ENCODE measurements around the gene NFKBIE. TPM values are rescaled to one million over a fixed set of nuclear protein-coding genes. Genes with fewer than 3 reads are reported as not detected.

Gene NFKBIE
- polyA plus RNA-seq, 1 donor from 2014 or later: 16.8 TPM

GRCh38 chr6:44312901-44313788 lies 47.8 kb upstream of the NFKBIE start, which contains the start of gene AARS2:
AARS2 (minus strand) TSS chr6:44313347; CDS start chr6:44313323, 24 bp downstream.
- H3F3A ChIP-seq (ENCODE audit: insufficient read depth, low read length, poor library complexity, severe bottlenecking): no peaks in the 10 kb centered on the region
- H3K4me2 ChIP-seq (ENCODE audit: low read length): peak within 1 kb of the TSS; percentile 59
- H2AFZ ChIP-seq (ENCODE audit: low read depth, low read length): peak within 1 kb of the TSS; percentile 83
- peaks cover 7% of the 10 kb centered on the region for H3K36me3 ChIP-seq (ENCODE audit: insufficient read depth, low read length)
- peak within 1 kb of the TSS; percentile 98 for H3K4me3 ChIP-seq (ENCODE audit: low read length)
- H3K27me3 ChIP-seq (ENCODE audit: insufficient read depth, low read depth, low read length): no peaks in the 10 kb centered on the region
- no peaks in the 10 kb centered on the region for H4K20me1 ChIP-seq (ENCODE audit: insufficient read depth)
- peaks cover 7% of the 10 kb centered on the region for H3K79me2 ChIP-seq (replicated peaks; ENCODE audit: insufficient read depth, low read length)
- peak within 1 kb of the TSS; percentile 74 for H3K9ac ChIP-seq (ENCODE audit: low read length)
- TF ChIP-seq POLR2AphosphoS5 (IDR thresholded peaks at IDR 0.05) (peak; percentile 71), CTCF (IDR thresholded peaks at IDR 0.05; ENCODE audit: poor library complexity, severe bottlenecking) (peak; percentile 98), SMC3 (conservative IDR thresholded peaks at IDR 0.05; ENCODE audit: poor library complexity) (peak; percentile 71), REST (IDR thresholded peaks at IDR 0.05; ENCODE audit: borderline replicate concordance) (peak; percentile 53), TAF1 (IDR thresholded peaks at IDR 0.05; ENCODE audit: low read depth) (peak; percentile 81), EZH2 (IDR thresholded peaks at IDR 0.05; ENCODE audit: borderline replicate concordance, insufficient read depth, low read length, poor library complexity, severe bottlenecking) (no peak), RAD21 (conservative IDR thresholded peaks at IDR 0.05) (peak; percentile 59), MXI1 (conservative IDR thresholded peaks at IDR 0.05; ENCODE audit: poor library complexity, severe bottlenecking) (peak; percentile 95), EP300 (conservative IDR thresholded peaks at IDR 0.05; ENCODE audit: poor library complexity, severe bottlenecking) (peak; percentile 23)
- H3K9me2 ChIP-seq (ENCODE audit: insufficient read depth, low read length): no peaks in the 10 kb centered on the region
- peak within 1 kb of the TSS; percentile 47 for H3K27ac ChIP-seq (ENCODE audit: low read length)
- no peaks in the 10 kb centered on the region for H3K9me3 ChIP-seq (ENCODE audit: low read length)

GRCh38 chr6:44311767-44312166 lies 46.4 kb upstream of the NFKBIE start:
- no peak overlapping the region for H3K9ac ChIP-seq (ENCODE audit: low read length)
- no peak overlapping the region for H3K4me2 ChIP-seq (ENCODE audit: low read length)
- H3K9me2 ChIP-seq (ENCODE audit: insufficient read depth, low read length): no peaks in the 10 kb centered on the region
- TF ChIP-seq EZH2 (IDR thresholded peaks at IDR 0.05; ENCODE audit: borderline replicate concordance, insufficient read depth, low read length, poor library complexity, severe bottlenecking) (no peak), TAF1 (IDR thresholded peaks at IDR 0.05; ENCODE audit: low read depth) (no peak), MXI1 (conservative IDR thresholded peaks at IDR 0.05; ENCODE audit: poor library complexity, severe bottlenecking) (no peak), REST (IDR thresholded peaks at IDR 0.05; ENCODE audit: borderline replicate concordance) (no peak), RAD21 (conservative IDR thresholded peaks at IDR 0.05) (no peak), EP300 (conservative IDR thresholded peaks at IDR 0.05; ENCODE audit: poor library complexity, severe bottlenecking) (no peak), CTCF (IDR thresholded peaks at IDR 0.05; ENCODE audit: poor library complexity, severe bottlenecking) (no peak), SMC3 (conservative IDR thresholded peaks at IDR 0.05; ENCODE audit: poor library complexity) (no peak), POLR2AphosphoS5 (IDR thresholded peaks at IDR 0.05) (no peak)
- no peaks in the 10 kb centered on the region for H3K27me3 ChIP-seq (ENCODE audit: insufficient read depth, low read depth, low read length)
- no peak overlapping the region for H3K27ac ChIP-seq (ENCODE audit: low read length)
- H3K9me3 ChIP-seq (ENCODE audit: low read length): no peaks in the 10 kb centered on the region
- peaks cover 7% of the 10 kb centered on the region for H3K36me3 ChIP-seq (ENCODE audit: insufficient read depth, low read length)
- H3K79me2 ChIP-seq (replicated peaks; ENCODE audit: insufficient read depth, low read length): peaks cover 7% of the 10 kb centered on the region
- peak overlapping the region; percentile 98 for H3K4me3 ChIP-seq (ENCODE audit: low read length)
- H2AFZ ChIP-seq (ENCODE audit: low read depth, low read length): no peak overlapping the region
- no peaks in the 10 kb centered on the region for H4K20me1 ChIP-seq (ENCODE audit: insufficient read depth)
- no peaks in the 10 kb centered on the region for H3F3A ChIP-seq (ENCODE audit: insufficient read depth, low read length, poor library complexity, severe bottlenecking)
